Epithelial cell of proximal tubule (primary cell): ENCODE measurements around the gene DGKI. TPM values are rescaled to one million over a fixed set of nuclear protein-coding genes. Genes with fewer than 3 reads are reported as not detected.

Experiments used
- DNase-seq: peaks from one replicate; pipeline ENCODE4 v3.0.0-alpha.2; 2011; ENCODE audit warnings: low read depth
- H3K4me3 ChIP-seq: 2 replicates; pipeline ENCODE4 v1.5.1; 2011; ENCODE audit warnings: low read depth, mild to moderate bottlenecking, low read length
- CTCF ChIP-seq: conservative IDR thresholded peaks from 2 replicates; pipeline ENCODE4 v1.5.1; 2012; ENCODE audit warnings: low read depth, mild to moderate bottlenecking, low read length
- total RNA-seq: library from RNA; depleted of rRNA; stranded (reverse); fragments of >200 nt; gene quantifications from 2 replicates; pipeline ENCODE4 v1.2.3, GENCODE V29; 2015

The DGKI gene
- total RNA-seq, 1 donor from 2014 or later, result 0.69 TPM

GRCh38 chr7:137396051-137396450 lies 450.7 kb downstream of the DGKI start:
- no peak overlapping the region for H3K4me3 ChIP-seq
- TF ChIP-seq CTCF, result no peak
- no peak for DNase-seq

GRCh38 chr7:137395420-137395819 lies 451.4 kb downstream of the DGKI start:
- H3K4me3 ChIP-seq, result no peak overlapping the region
- no peak for DNase-seq
- no peak for TF ChIP-seq CTCF

GRCh38 chr7:137393570-137393969 lies 453.2 kb downstream of the DGKI start:
- no peak for DNase-seq
- no peak overlapping the region for H3K4me3 ChIP-seq
- no peak for TF ChIP-seq CTCF

GRCh38 chr7:137390076-137390475 lies 456.7 kb downstream of the DGKI start:
- DNase-seq, result no peak
- no peak for TF ChIP-seq CTCF
- no peak overlapping the region for H3K4me3 ChIP-seq

GRCh38 chr7:137388916-137389315 lies 457.9 kb downstream of the DGKI start:
- no peak for TF ChIP-seq CTCF
- DNase-seq, result no peak

GRCh38 chr7:137386966-137387365 lies 459.8 kb downstream of the DGKI start:
- DNase-seq, result no peak
- no peak for TF ChIP-seq CTCF
- no peak overlapping the region for H3K4me3 ChIP-seq

More at GRCh38 chr7:137388916-137389315, 457.9 kb downstream of the DGKI start:
- H3K4me3 ChIP-seq, result no peak overlapping the region

- H3K4me3 ChIP-seq, result no peak overlapping the region
- TF ChIP-seq CTCF, result no peak
- no peak for DNase-seq
These were observed 465.7 kb downstream of the DGKI start for GRCh38 chr7:137381045-137381444.
